AG04450 (cell line): ENCODE measurements around the gene ST6GALNAC4. TPM values are rescaled to one million over a fixed set of nuclear protein-coding genes. Genes with fewer than 3 reads are reported as not detected.

Source experiments
- CTCF ChIA-PET: fragments of 300-600, 350-600 bp; formaldehyde crosslinking; extraction: SDS; loops from one replicate; lab custom pipeline; 2022; ENCODE audit warnings: antibody characterized with exemption, inconsistent platforms; lab: Charles Lee
- POLR2A ChIA-PET: fragments of 350-600 bp; formaldehyde crosslinking; extraction: SDS; loops from one replicate; lab custom pipeline; 2021; ENCODE audit warnings: antibody characterized with exemption, inconsistent platforms; lab: Yijun Ruan, JAX
- DNase-seq: peaks from one replicate; pipeline ENCODE4 v3.0.0-alpha.2; 2011; ENCODE audit warnings: low read depth, low spot score
- H3K27ac ChIP-seq: one replicate; pipeline ENCODE4 v1.5.1; 2012; ENCODE audit warnings: low read depth, low read length, control low read depth
- H3K27me3 ChIP-seq: one replicate; pipeline ENCODE4 v1.6.0; 2012; ENCODE audit warnings: low read length; ENCODE audit not compliant: control insufficient read depth, insufficient read depth
- H3K4me3 ChIP-seq: 2 replicates; pipeline ENCODE4 v1.5.1; 2011; ENCODE audit warnings: mild to moderate bottlenecking, low read depth, low read length, control low read depth
- H3K9me3 ChIP-seq: 2 replicates; pipeline ENCODE4 v1.5.1; 2012; ENCODE audit warnings: low read length; ENCODE audit not compliant: control insufficient read depth, insufficient read depth
- CTCF ChIP-seq: IDR thresholded peaks from 2 replicates; pipeline ENCODE4 v1.5.1; 2011; ENCODE audit warnings: low read depth, low read length, control low read depth, inconsistent platforms
- polyA plus RNA-seq: library from polyadenylated mRNA; depleted of rRNA; stranded (reverse); fragments of >200 nt; gene quantifications from 2 replicates; pipeline ENCODE4 v1.2.3, GENCODE V29; 2011

The ST6GALNAC4 gene
- polyA plus RNA-seq, 1 experiment, result 15.0 TPM

GRCh38 chr9:127886401-127886972 is 30.4 kb downstream of the ST6GALNAC4 start:
- Histone ChIP-seq H3K4me3 (no peak overlapping the region), H3K9me3 (no peaks in the 10 kb centered on the region; the same call in 1 of the 2 replicates), H3K27me3 (no peaks in the 10 kb centered on the region), H3K27ac (no peak overlapping the region)
- ChIA-PET POLR2A (interaction anchor here (0.7 kb wide), 1 partner anchor 115 kb away, joined by 4 read pairs; no protein-coding TSS in a partner anchor), CTCF (no interaction called here)
- TF ChIP-seq CTCF, result no peak
- no peak for DNase-seq

- no peak overlapping the region for H3K4me3 ChIP-seq
- DNase-seq, result no peak
- CTCF ChIA-PET, result interaction anchor here (0.5 to 1.3 kb wide), 2 partner anchors 16 to 360 kb away, joined by 3 to 5 read pairs; no protein-coding TSS in a partner anchor
- no peaks in the 10 kb centered on the region for H3K27me3 ChIP-seq
- H3K9me3 ChIP-seq, result no peaks in the 10 kb centered on the region; the same call in 1 of the 2 replicates
- no peak for TF ChIP-seq CTCF
- peak overlapping the region; percentile 21 for H3K27ac ChIP-seq
- POLR2A ChIA-PET, result interaction anchor here (0.6 to 1.5 kb wide), 4 partner anchors 11 to 114 kb away, joined by 3 to 6 read pairs (median 3); no protein-coding TSS in a partner anchor
These were observed 31.1 kb downstream of the ST6GALNAC4 start for GRCh38 chr9:127885508-127886281.

GRCh38 chr9:127884976-127885490 is 31.8 kb downstream of the ST6GALNAC4 start:
- TF ChIP-seq CTCF, result no peak
- POLR2A ChIA-PET, result interaction anchor here (1.1 to 1.5 kb wide), 2 partner anchors 12 to 32 kb away, joined by 3 to 6 read pairs; no protein-coding TSS in a partner anchor
- no peaks in the 10 kb centered on the region for H3K27me3 ChIP-seq
- CTCF ChIA-PET, result interaction anchor here (1.3 kb wide), 1 partner anchor 16 kb away, joined by 5 read pairs; no protein-coding TSS in a partner anchor
- no peaks in the 10 kb centered on the region; the same call in 1 of the 2 replicates for H3K9me3 ChIP-seq
- no peak overlapping the region for H3K4me3 ChIP-seq
- DNase-seq, result no peak
- H3K27ac ChIP-seq, result peak overlapping the region; percentile 21

- POLR2A ChIA-PET, result interaction anchor here (0.6 to 1.5 kb wide), 3 partner anchors 12 to 318 kb away, joined by 3 to 6 read pairs (median 3); no protein-coding TSS in a partner anchor
- no peak overlapping the region for H3K27ac ChIP-seq
- H3K27me3 ChIP-seq, result no peaks in the 10 kb centered on the region
- DNase-seq, result no peak
- no peak overlapping the region for H3K4me3 ChIP-seq
- TF ChIP-seq CTCF, result no peak
- CTCF ChIA-PET, result no interaction called here
- no peaks in the 10 kb centered on the region; the same call in 1 of the 2 replicates for H3K9me3 ChIP-seq
These were observed 32.4 kb downstream of the ST6GALNAC4 start for GRCh38 chr9:127884427-127884911.
